HepG2 (cell line): ENCODE measurements around the gene AQP5. TPM values are rescaled to one million over a fixed set of nuclear protein-coding genes. Genes with fewer than 3 reads are reported as not detected.

Experiments used
- CEBPB ChIP-seq: IDR thresholded peaks from 2 replicates; pipeline ENCODE4 v1.6.1; 2011; ENCODE audit warnings: low read depth, low read length, improper control_type of control experiment, borderline replicate concordance
- DR1 ChIP-seq: sonication (generic); formaldehyde crosslinking; IDR thresholded peaks from 2 replicates; pipeline ENCODE4 v1.8.0; 2021; ENCODE audit warnings: mild to moderate bottlenecking, missing genetic modification reagents, inconsistent platforms
- FOXJ3 ChIP-seq: sonication (generic); formaldehyde crosslinking; IDR thresholded peaks from 2 replicates; pipeline ENCODE4 v1.4.0; 2020; ENCODE audit warnings: missing genetic modification reagents, mild to moderate bottlenecking, borderline replicate concordance
- HCFC1 ChIP-seq: fragments of 150-350 bp; IDR thresholded peaks from 2 replicates; pipeline ENCODE4 v1.6.1; 2014; ENCODE audit warnings: low read depth, low read length
- JUNB ChIP-seq: sonication (generic); formaldehyde crosslinking; IDR thresholded peaks from 2 replicates; pipeline ENCODE4 v1.8.0; 2022; ENCODE audit warnings: missing genetic modification reagents, mild to moderate bottlenecking, borderline replicate concordance
- KLF16 ChIP-seq, 2 experiments: sonication (generic) in 1 of 2; formaldehyde crosslinking in 1 of 2; IDR thresholded peaks; 2 replicates each; pipeline versions ENCODE4 v1.6.1 to v1.8.0; 2016 to 2023; ENCODE audit warnings: missing genetic modification reagents in 2 of 2, missing compliant biosample characterization in 1 of 2
- MAFK ChIP-seq, 2 experiments: IDR thresholded peaks in 1 of 2; conservative IDR thresholded peaks in 1 of 2; 2 replicates each; pipeline ENCODE4 v1.6.1; 2011; ENCODE audit warnings: improper control_type of control experiment in 2 of 2, low read length in 2 of 2
- MXD4 ChIP-seq: IDR thresholded peaks from 2 replicates; pipeline ENCODE4 v1.6.1; 2016; ENCODE audit warnings: mild to moderate bottlenecking, missing biosample characterization, missing genetic modification reagents
- RXRB ChIP-seq: IDR thresholded peaks from 2 replicates; pipeline ENCODE4 v1.6.1; 2016; ENCODE audit warnings: borderline replicate concordance, missing genetic modification reagents, missing compliant biosample characterization
- ZBTB7B ChIP-seq: sonication (generic); formaldehyde crosslinking; IDR thresholded peaks from 2 replicates; pipeline ENCODE4 v1.4.0; 2020; ENCODE audit warnings: missing genetic modification reagents
- ZNF530 ChIP-seq: sonication (generic); formaldehyde crosslinking; IDR thresholded peaks from 2 replicates; pipeline ENCODE4 v1.5.0; 2020; ENCODE audit warnings: low read depth, mild to moderate bottlenecking, missing genetic modification reagents
- ZNF580 ChIP-seq: IDR thresholded peaks from 2 replicates; pipeline ENCODE4 v1.6.1; 2016; ENCODE audit warnings: low read depth, borderline replicate concordance
- ZNF614 ChIP-seq: IDR thresholded peaks from 2 replicates; pipeline ENCODE4 v1.6.1; 2018; ENCODE audit warnings: missing biosample characterization, missing genetic modification reagents, inconsistent platforms, borderline replicate concordance
- ZSCAN25 ChIP-seq: sonication (generic); formaldehyde crosslinking; IDR thresholded peaks from 2 replicates; pipeline ENCODE4 v1.8.0; 2022; ENCODE audit warnings: mild to moderate bottlenecking, missing genetic modification reagents
- polyA plus RNA-seq, 8 experiments: library from polyadenylated mRNA; depleted of rRNA in 3 of 8; stranded (reverse) in 7 of 8; unstranded in 1 of 8; fragments of >200 nt; fragmentation: Illumina TruSeq in 4 of 8; extraction: Trizol in 4 of 8; gene quantifications; 2 replicates each; pipeline versions ENCODE4 v1.2.1 to v1.2.3, GENCODE V29; 2011 to 2016; ENCODE audit warnings: low read depth in 4 of 8, missing spikeins in 1 of 8, mixed read lengths in 1 of 8; ENCODE audit not compliant: insufficient read depth in 1 of 8
- total RNA-seq, 5 experiments: library from RNA; depleted of rRNA; stranded (reverse); fragments of >200 nt; fragmentation: Illumina TruSeq; extraction: Trizol; gene quantifications; 2 replicates each; pipeline ENCODE4 v1.2.3, GENCODE V29; 2016; ENCODE audit warnings: low read depth in 1 of 5
- TF ChIP-seq, protein P1 (sequence below): sonication (generic); formaldehyde crosslinking; IDR thresholded peaks from 2 replicates; pipeline ENCODE4 v1.5.1; 2020; ENCODE audit warnings: mild to moderate bottlenecking, missing genetic modification reagents, moderate library complexity
- TF ChIP-seq, protein P2 (sequence below): sonication (generic); formaldehyde crosslinking; IDR thresholded peaks from 2 replicates; pipeline ENCODE4 v1.4.0; 2020; ENCODE audit warnings: missing genetic modification reagents, mild to moderate bottlenecking, borderline replicate concordance
- TF ChIP-seq, protein P3 (sequence below): sonication (generic); formaldehyde crosslinking; IDR thresholded peaks from 2 replicates; pipeline ENCODE4 v1.4.0; 2020; ENCODE audit warnings: low read depth, mild to moderate bottlenecking, missing genetic modification reagents
- TF ChIP-seq, protein P4 (sequence below): sonication (generic); formaldehyde crosslinking; IDR thresholded peaks from 2 replicates; pipeline ENCODE4 v1.4.0; 2020; ENCODE audit warnings: missing genetic modification reagents, borderline replicate concordance
- TF ChIP-seq, protein P5 (sequence below): sonication (generic); formaldehyde crosslinking; IDR thresholded peaks from 2 replicates; pipeline ENCODE4 v1.4.0; 2020; ENCODE audit warnings: mild to moderate bottlenecking, low read depth, missing genetic modification reagents

The AQP5 gene
- total and polyA plus RNA-seq, 2 of the 13 experiments (the other 11 are each of a cell fraction or from before 2014, with no cell fraction given), result not detected

DNA sequence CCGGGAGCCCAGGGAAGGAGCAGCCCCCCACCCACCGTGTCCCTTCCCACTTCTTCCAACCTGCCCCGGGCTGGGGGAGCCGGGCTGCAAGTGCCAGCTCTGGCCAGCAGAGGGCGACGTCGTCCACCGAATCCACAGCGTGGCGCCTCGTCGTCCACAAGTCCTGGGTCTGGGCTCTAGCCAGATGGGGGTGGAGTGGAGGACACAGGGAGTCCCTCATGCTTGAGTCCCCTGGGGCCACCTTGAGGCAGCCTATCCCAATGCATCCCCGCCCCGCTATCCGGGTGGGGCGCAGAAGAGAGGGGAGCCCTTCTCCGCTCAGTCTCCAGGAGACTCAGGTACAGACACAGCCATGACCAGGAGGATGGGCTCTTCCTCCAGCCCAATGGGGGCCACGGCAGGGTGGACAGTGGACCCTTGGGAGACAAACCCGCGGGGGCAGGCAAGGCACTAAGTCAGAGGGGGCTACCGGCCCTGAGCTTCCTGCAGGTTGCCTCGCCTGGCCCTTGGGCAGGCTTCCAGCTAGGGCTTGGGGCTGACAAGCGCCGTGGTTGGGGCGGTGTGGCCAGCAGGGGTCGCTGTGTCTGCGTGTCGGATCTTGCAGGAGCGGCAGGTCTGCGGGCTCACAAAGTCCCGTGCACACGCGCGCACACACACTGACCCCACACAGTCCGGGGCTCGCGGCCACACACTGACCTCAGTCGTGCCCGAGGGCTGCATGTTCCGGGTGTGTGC lies 5.5 kb downstream of the AQP5 start (continued):
- TF ChIP-seq, protein P1, sequence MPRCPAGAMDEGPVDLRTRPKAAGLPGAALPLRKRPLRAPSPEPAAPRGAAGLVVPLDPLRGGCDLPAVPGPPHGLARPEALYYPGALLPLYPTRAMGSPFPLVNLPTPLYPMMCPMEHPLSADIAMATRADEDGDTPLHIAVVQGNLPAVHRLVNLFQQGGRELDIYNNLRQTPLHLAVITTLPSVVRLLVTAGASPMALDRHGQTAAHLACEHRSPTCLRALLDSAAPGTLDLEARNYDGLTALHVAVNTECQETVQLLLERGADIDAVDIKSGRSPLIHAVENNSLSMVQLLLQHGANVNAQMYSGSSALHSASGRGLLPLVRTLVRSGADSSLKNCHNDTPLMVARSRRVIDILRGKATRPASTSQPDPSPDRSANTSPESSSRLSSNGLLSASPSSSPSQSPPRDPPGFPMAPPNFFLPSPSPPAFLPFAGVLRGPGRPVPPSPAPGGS, result 0 out of 2 replicates have a peak, but pooled peaks have one; percentile 29
- peak; percentile 38; the same call in 1 of the 2 replicates for TF ChIP-seq RXRB (CRISPR knock-in tag)
- TF ChIP-seq ZNF530, result no peak
- TF ChIP-seq ZNF580 (CRISPR knock-in tag), result 0 out of 2 replicates have a peak, but pooled peaks have one; percentile 14
- no peak for TF ChIP-seq KLF16 (CRISPR knock-in tag; IDR thresholded peaks at IDR 0.05)
- TF ChIP-seq MAFK (conservative IDR thresholded peaks at IDR 0.05 in 1 of 2, IDR thresholded peaks at IDR 0.05 in 1 of 2; ENCODE audit: low read length in 2 of 2), result no peak
- TF ChIP-seq, protein P2, sequence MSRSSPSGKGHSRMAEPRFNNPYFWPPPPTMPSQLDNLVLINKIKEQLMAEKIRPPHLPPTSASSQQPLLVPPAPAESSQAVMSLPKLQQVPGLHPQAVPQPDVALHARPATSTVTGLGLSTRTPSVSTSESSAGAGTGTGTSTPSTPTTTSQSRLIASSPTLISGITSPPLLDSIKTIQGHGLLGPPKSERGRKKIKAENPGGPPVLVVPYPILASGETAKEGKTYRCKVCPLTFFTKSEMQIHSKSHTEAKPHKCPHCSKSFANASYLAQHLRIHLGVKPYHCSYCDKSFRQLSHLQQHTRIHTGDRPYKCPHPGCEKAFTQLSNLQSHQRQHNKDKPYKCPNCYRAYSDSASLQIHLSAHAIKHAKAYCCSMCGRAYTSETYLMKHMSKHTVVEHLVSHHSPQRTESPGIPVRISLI (CRISPR knock-in tag), result 0 out of 2 replicates have a peak, but pooled peaks have one; percentile 4
- TF ChIP-seq, protein P3, sequence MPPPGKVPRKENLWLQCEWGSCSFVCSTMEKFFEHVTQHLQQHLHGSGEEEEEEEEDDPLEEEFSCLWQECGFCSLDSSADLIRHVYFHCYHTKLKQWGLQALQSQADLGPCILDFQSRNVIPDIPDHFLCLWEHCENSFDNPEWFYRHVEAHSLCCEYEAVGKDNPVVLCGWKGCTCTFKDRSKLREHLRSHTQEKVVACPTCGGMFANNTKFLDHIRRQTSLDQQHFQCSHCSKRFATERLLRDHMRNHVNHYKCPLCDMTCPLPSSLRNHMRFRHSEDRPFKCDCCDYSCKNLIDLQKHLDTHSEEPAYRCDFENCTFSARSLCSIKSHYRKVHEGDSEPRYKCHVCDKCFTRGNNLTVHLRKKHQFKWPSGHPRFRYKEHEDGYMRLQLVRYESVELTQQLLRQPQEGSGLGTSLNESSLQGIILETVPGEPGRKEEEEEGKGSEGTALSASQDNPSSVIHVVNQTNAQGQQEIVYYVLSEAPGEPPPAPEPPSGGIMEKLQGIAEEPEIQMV (CRISPR knock-in tag), result no peak
- no peak for TF ChIP-seq JUNB (CRISPR knock-in tag)
- TF ChIP-seq DR1 (CRISPR knock-in tag), result no peak
- TF ChIP-seq, protein P4, sequence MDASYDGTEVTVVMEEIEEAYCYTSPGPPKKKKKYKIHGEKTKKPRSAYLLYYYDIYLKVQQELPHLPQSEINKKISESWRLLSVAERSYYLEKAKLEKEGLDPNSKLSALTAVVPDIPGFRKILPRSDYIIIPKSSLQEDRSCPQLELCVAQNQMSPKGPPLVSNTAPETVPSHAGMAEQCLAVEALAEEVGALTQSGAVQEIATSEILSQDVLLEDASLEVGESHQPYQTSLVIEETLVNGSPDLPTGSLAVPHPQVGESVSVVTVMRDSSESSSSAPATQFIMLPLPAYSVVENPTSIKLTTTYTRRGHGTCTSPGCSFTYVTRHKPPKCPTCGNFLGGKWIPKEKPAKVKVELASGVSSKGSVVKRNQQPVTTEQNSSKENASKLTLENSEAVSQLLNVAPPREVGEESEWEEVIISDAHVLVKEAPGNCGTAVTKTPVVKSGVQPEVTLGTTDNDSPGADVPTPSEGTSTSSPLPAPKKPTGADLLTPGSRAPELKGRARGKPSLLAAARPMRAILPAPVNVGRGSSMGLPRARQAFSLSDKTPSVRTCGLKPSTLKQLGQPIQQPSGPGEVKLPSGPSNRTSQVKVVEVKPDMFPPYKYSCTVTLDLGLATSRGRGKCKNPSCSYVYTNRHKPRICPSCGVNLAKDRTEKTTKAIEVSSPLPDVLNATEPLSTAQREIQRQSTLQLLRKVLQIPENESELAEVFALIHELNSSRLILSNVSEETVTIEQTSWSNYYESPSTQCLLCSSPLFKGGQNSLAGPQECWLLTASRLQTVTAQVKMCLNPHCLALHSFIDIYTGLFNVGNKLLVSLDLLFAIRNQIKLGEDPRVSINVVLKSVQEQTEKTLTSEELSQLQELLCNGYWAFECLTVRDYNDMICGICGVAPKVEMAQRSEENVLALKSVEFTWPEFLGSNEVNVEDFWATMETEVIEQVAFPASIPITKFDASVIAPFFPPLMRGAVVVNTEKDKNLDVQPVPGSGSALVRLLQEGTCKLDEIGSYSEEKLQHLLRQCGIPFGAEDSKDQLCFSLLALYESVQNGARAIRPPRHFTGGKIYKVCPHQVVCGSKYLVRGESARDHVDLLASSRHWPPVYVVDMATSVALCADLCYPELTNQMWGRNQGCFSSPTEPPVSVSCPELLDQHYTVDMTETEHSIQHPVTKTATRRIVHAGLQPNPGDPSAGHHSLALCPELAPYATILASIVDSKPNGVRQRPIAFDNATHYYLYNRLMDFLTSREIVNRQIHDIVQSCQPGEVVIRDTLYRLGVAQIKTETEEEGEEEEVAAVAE (CRISPR knock-in tag), result no peak
- TF ChIP-seq ZSCAN25, result peak; percentile 23; the same call in 1 of the 2 replicates
- no peak for TF ChIP-seq HCFC1
- no peak for TF ChIP-seq CEBPB
- TF ChIP-seq MXD4 (CRISPR knock-in tag), result no peak
- TF ChIP-seq ZBTB7B (CRISPR knock-in tag), result no peak
- TF ChIP-seq, protein P5, sequence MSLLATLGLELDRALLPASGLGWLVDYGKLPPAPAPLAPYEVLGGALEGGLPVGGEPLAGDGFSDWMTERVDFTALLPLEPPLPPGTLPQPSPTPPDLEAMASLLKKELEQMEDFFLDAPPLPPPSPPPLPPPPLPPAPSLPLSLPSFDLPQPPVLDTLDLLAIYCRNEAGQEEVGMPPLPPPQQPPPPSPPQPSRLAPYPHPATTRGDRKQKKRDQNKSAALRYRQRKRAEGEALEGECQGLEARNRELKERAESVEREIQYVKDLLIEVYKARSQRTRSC (CRISPR knock-in tag), result peak; percentile 85; the same call in 1 of the 2 replicates
- no peak for TF ChIP-seq FOXJ3
- TF ChIP-seq ZNF614 (CRISPR knock-in tag), result no peak
